ENCODE data around the gene MPHOSPH8.

DNA sequence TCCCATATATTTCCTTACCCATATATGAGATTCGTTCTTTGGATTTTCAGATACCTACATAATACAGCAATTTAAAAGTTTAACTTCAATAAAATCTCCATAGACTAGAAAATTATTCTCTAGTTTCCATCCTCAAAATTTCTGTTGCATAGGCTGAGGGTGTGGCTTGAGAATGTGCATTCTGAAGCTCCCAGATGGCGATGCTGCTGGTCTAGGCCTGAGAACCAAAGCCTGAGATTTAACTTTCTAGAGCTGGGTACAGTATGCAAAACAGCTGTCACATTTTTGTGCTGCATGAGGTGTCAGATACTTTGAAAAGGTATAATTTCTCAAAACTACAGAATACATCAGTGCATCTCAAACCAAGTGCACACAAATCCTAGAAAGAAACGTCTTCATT, 42.7 kb downstream of the MPHOSPH8 start:
- TF ChIP-seq, protein P1, sequence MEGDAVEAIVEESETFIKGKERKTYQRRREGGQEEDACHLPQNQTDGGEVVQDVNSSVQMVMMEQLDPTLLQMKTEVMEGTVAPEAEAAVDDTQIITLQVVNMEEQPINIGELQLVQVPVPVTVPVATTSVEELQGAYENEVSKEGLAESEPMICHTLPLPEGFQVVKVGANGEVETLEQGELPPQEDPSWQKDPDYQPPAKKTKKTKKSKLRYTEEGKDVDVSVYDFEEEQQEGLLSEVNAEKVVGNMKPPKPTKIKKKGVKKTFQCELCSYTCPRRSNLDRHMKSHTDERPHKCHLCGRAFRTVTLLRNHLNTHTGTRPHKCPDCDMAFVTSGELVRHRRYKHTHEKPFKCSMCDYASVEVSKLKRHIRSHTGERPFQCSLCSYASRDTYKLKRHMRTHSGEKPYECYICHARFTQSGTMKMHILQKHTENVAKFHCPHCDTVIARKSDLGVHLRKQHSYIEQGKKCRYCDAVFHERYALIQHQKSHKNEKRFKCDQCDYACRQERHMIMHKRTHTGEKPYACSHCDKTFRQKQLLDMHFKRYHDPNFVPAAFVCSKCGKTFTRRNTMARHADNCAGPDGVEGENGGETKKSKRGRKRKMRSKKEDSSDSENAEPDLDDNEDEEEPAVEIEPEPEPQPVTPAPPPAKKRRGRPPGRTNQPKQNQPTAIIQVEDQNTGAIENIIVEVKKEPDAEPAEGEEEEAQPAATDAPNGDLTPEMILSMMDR (IDR thresholded peaks at IDR 0.05) = no peak
- no peak for TF ChIP-seq POLR2A (IDR thresholded peaks at IDR 0.05)
- no peak for TF ChIP-seq EP300 (IDR thresholded peaks at IDR 0.05)

Measured in tibial nerve (tissue), 4 donors.